Right lung (tissue), 5 donors: ENCODE measurements around the gene LRMDA. TPM values are rescaled to one million over a fixed set of nuclear protein-coding genes. Genes with fewer than 3 reads are reported as not detected.
"Not testable (repeated sequence)": the region's sequence is repeated elsewhere in the genome, so short reads cannot be mapped to it uniquely, and the experiment has no call there.

ENCODE experiments used
- DNase-seq, 2 donors: peaks; one replicate each; pipeline ENCODE4 v3.0.0-alpha.2; 2013
- polyA plus RNA-seq, 5 donors: library from polyadenylated mRNA; unstranded; fragments of 120-200 nt; gene quantifications; one replicate each; pipeline versions ENCODE4 v1.2.1 to v1.2.3, GENCODE V29; 2013; ENCODE audit warnings: inconsistent platforms in 1 of 5, low replicate concordance in 1 of 5; ENCODE audit not compliant: insufficient read length in 5 of 5, insufficient read depth in 1 of 5

LRMDA gene
- polyA plus RNA-seq, 5 donors: 13.4 to 23.1 (median 19.1) TPM

DNA sequence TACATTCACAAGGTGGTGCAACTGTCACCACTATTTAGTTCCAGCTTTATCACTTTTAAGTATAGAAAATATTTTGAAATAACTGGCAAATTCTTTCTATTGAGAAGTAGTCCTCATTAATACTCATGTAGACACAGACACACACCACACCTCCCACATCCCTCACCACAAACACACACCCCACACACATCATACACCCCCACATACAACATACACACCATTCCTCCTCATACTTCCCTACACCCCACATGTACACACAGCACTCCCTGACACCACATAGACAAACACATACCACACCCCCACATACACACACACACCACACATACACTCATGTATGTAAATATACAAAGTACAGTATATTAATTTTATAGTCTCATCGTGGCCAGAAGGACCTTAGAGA is 178.8 kb downstream of the LRMDA start:
- DNase-seq: no peak

DNA sequence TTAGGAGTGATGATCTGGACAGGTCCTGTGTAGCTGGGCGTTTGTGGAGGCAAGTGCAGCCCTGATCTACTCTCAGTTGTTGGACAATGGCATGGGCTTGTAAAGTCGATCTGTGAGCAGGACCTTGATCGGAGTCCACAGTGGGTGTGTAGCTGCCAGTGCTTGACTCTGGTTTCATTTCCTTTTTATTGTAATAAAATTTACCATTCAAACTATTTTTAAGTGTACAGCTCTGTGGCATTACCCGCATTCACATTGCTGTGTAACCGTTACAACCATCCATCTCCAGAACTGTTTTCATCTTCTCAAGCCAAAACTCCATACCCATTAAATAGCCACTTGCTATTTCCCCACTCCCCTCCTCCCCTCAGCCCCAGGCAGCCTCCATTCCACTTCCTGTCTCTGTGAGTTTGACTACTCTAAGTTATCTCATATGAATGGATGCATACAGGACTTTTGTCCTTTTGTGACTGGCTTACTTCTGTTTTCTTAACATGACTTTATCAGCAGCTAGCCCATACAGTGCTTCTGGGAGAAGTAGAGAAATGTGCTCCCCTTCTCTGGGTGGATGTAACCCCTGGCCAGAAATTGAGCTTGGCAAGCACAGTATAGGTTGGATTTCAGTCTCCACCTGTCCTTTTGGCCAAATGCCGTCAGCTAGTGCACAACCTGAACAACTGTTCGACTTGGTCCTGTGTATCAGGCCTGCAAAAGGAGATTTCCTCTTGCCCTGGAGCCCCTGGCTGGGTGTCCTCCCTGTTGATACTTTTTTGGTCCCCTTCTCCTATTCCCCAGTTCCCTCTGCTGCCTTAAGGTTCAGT is 180.0 kb downstream of the LRMDA start:
- DNase-seq: no peak

DNA sequence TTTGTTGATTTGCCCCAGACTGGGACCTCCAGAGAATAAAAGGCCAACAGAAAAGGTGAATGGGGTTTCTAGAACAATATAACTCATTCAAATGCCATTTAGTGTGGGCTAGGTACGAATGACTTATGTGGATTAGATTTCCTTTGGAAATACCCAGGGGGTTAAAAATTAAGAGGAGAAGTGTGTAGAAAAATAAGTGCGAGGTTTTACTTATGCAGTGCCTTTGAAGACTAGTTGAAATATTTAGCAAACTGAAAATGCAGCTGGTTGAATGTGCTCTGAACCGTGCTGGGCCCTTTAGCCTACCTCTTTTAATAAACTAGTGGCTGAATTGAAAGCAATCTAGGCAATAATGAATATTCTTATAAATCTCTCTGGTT is 180.6 kb downstream of the LRMDA start:
- DNase-seq: no peak

DNA sequence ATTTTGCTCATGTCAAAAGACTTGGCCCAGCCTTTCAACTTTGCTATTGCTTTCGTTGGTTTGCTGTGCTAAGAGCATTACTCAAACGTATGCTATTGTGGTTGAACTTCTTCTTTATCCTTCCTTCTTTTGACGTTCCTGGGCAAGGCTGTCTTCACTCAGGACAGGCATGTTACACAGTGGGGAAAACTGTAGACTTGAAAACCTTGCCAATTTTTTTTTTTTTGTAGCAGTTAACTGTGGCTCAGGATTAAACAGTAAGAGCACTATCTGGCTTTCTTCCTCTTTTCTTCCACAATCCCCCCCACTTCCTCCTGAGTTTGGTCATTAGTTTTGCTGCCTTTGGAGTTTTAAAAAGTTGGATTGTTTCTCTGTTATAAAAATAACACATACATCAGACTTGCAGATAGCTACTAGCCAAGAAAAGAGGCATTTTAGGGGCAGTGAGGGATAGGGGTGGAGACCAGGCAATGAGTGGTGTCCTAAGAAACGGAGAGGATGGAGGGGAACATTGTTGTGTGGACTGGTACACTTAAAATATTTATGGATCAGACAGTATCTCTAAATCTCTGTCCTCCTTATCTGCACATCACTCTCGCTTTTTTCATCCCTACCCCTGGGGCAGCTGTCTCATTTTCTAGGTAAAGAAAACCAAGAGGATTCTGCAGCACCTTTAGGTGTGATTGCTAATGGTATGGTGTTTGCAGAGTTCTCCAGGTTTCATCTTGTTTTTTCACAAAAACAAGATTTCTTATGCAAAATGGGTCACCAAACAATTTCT is 181.7 kb downstream of the LRMDA start:
- peak; percentile 72 to 81 for DNase-seq

DNA sequence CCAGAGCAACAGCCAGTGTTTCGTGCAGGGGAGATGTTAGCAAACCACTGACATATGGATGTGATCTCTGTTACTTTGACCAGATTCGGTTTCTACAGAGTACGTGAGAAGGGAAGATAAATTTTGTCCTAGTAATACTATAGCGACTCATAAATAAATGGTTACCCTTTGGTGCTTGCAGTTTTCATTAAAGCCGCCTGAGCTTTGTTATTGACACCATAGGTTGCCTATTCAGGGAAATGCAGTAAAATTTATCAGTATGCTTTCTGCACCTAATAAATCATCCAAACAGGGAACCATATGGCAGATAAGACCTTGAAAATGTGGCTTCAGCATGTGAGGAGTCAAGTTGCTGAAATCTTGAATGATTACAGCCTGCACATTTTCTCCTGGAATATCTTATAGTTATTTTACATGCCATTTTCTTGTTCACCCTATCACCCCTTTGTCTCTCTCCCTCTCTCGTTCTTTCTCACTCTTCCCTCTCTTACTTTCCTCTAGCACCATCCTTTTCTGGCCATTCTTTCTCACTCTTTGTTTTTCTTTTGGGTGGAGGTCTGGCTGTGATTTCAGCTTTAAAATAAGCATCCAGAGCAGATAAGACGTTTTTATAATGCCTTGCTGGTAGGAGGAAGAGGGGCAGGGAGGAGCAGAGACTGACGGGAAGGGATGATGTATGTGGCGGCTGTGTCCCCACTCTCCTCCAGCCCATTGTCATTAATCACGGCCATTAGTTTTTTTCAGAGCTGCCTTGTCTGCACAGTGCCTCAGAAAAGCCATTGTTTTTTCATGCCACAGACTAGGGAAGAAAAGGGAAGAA is 182.5 kb downstream of the LRMDA start:
- DNase-seq: peak; percentile 85 to 89

DNA sequence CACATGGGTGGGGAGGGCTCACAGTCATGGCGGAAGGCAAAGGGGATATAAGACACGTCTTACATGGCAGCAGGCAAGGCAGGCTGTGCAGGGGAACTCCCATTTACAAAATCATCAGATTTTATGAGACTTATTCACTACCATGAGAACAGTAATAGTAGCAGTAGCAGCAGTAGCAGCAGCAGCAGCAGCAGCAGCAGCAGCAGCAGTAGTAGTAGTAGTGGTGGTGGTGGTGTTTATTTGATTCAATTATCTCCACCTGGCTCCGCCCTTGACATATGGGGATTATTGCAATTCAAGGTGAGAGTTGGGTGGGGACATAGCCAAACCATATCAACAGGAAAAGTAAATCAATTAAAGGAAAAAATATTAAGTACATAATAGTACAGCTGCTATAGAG is 184.7 kb downstream of the LRMDA start:
- no peak for DNase-seq

DNA sequence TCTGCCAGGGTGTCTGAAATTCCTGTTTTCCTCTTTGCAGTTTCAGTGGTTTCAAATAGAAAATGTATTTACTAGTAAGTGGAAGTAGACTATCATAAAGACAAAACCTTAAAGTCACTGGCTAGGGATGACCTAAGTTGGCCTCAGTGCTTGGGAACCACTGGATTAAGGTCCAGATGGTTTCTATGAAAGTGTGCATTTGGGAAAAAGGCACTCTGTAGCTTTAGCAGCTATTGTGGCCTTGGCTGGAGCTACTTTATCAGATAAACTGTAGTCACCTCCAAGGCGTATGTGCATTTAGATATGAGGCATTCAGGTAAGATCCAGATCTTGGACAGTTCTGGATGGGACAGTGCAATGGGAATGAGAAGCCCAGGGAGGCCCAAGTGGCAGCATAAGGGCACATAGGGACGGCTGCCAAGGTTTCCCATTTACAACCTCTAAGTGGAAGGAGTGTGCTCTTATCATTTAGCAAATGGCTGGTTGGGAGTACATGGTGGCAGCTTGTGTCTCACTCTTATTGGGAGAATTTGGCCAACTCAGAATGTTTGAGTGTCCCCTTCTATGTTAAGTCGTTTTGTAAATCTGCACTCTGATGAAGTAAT is 185.6 kb downstream of the LRMDA start:
- no peak for DNase-seq

DNA sequence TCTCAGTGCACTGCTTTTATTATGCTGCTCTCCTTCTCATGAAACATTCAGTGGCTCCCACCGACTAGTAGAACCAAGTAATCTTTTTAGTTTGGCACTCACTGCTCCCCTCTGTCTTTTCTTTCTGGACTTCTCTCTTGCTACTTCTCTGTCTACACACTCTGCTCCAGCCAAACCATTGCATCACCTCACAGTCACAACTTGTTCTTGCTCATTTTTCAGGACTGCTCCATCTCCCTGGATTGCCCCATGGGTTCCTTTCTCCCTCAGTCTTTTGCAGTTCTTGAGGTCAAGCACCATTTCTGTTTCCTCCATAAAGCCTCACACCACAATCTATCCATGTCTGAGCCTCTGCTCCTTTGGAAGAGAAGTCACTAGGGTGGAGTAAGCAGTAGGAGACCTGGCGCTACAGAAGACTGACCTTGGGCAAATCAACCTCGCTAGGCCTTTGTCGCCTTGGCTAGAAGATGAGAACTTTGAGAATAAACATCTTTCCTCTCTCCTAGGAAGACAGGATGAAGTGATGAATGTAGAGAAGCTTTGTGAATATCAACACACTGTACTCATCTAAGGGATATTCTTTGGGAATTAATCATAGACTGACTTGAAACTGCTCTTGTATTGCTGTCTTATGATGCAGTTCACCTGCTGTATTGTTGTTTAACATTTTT is 186.2 kb downstream of the LRMDA start:
- no peak for DNase-seq

DNA sequence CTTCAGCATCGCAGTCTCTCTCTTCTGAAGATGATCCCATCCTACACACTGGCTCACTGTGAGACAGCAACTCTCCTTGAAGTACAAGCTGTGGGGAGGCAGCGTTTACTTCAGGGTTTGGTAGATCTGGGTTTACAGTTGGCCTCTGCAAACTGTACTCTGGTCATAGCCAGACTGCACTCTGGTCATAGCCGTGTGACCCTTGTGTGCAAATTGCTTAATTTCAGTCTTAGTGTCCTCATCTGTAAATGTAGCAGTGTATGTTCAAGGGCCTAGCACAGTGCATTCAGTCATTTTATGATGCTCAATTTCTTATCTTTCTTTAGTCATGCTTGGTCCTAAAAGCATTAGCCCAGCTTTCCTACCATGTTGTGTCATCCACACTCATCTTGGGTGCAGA is 188.2 kb downstream of the LRMDA start:
- no peak for DNase-seq

DNA sequence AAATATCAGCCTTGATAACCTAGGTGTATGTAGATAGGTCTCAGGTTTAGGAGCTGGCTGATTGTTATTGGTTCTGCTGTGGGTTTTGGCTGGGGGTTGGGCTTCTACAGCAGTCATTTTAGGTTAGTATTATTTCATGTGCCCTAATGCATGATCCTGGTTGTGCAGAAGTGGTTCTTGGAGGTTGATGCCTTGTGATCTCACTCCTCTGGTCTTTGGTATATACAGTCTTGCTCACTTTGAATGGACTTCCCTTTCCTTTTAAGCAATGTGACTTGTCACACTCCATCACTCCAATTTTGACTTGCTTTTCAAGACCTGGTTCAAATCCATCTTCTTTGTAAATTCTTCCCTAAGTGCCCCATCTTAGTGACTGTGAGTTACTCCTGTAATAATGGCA is 188.9 kb downstream of the LRMDA start:
- DNase-seq: no peak

DNA sequence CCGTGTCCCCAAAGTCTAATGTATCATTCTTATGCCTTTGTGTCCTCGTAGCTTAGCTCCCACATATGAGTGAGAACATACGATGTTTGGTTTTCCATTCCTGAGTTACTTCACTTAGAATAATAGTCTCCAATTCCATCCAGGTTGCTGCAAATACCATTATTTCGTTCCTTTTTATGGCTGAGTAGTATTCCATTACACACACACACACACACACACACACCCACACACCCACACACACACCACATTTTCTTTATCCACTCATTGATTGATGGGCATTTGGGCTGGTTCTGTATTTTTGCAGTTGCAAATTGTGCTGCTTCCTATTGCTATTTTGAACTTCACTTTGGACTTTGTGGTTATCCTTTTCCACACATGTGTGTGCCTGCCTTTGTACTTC is 189.6 kb downstream of the LRMDA start:
- not testable (repeated sequence) for DNase-seq

DNA sequence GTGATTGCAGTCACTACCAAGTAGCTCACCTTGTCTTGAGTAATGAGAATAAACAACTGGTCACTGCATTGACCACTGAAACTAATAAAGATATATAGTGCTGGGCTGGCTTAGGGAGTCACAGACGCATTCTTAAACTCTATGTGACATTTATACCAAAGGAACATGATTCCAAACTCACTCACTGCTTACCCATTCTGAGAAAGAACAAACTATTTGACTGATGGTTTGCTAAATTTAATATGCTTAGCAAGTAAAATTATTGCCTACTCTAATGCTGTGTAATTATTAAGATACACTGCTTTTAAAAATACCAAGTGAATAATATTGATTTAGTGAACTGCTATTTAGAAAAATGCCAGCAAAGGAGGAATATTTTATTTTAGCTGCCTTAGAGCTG is 191.1 kb downstream of the LRMDA start:
- DNase-seq: no peak

DNA sequence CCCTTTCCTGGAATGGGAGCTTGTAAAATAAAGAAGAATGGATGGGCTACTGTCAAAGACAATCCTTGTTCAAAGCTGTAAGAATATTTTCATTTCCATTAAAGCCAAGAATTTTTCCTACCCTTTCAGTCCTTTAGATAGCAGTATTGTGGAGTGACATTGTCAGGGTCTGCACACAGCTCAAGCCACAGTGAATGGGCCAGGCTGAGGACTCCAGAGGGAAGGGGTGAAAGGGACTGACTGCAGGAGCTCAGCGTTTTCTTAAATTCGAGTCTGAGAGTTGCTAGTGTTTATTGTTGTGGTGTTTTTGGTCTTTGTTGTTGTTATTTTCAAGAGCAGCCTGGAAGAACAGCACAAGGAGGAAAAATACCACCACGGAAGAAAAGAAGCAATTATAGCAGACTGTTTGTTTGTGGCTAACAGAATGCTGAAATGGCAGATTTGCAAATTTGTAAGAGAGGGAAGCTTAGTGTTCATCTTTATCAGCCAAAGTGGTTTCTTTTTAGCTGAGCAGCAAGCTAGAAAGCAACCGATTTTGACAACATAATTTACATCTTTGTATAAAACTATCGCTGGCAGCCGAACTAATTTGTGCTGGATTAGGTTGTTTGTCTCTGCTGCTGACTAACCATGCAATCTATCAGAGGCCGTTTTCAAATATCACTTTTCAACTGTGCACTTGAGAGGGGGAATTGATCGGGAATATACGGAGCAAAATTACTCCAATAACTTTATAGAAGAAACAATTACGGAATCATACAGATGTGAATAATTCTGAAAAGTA is 192.1 kb downstream of the LRMDA start:
- no peak for DNase-seq

DNA sequence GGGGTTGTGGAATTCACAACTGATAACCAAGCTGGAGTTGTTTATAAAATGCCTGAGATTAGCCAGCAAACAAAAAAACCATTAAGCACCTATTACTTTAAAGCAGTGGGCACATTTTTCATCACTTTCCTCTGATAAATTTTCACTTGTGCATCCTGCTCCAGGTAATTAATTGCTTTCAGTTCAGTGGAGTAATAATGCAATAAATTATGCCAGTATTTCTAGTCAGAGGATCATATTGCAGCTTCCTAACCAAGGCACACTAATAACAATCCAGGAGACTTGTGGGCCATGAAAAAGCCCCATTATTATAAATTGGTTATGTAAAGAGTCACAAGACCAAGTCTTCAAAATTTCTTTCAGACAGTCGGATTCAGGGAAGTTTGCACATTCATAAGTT is 193.2 kb downstream of the LRMDA start:
- no peak for DNase-seq

DNA sequence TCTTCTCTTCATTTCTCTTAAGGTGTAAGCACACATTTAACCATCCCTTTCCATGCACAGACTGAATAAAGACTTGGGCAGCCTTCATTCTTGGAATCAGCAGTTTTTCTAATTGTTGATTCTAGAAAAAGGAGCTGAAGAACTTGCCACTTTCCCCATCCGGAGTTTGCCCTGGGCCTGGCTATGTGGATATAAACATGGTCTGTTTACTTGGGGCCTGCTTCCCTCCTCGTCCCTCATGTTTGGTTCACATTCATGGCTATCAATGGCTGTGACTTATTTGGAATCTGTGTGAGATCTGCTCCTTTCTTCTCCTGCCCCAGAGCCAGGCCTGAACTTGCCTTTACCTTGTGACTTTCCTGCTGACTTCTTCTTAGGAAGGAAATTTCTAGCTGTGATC is 199.3 kb downstream of the LRMDA start:
- no peak for DNase-seq

DNA sequence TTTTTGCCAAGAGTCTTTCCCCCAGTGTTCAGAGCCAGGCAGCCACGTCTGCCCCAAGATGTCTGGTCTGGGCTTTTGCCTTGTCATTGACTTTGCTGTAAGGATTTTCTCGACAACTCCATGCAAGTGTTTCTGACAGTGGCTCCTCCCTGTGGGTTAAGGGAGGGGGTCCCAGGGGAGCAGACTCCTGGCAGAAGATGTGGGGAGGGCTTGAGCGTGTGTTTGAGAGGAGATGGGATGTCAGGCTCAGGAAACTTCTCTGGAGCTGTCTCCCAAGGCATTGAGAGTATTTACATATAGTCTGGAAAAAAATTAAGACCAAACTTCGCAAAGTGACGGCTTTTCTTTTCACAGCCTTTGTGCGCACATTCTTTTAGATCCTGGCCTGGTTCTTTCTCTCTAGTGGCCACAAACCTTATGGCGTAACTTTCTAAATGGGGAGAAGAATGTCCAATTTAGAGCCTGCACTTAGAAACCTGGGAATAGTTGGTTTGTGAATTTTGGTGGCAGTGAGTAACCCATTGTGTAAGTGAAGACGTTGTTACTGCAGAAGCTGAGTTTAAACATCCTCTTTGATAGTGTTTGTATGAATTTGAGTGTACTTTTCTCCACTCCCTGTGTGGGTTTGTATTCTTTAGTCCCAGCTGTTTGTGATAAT is 201.5 kb downstream of the LRMDA start:
- no peak for DNase-seq

DNA sequence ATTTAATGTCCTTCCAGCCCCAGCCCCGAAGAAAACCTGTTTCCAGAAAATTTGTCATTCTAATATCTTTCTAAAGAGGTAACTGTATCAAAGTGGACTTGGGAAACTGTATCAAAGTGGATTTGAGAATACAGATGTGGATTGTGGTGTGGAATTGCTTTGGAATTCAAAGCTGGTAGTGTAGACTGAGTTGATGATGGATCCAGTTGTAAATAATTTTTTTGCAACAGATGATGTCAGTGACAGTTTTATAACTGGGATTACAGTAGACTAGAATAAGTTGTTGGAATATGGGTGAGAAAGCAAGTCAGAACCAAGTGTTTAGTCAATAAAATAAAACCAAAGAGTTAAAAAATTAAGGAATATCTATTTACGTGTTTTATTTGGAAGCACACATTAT is 202.1 kb downstream of the LRMDA start:
- no peak for DNase-seq

DNA sequence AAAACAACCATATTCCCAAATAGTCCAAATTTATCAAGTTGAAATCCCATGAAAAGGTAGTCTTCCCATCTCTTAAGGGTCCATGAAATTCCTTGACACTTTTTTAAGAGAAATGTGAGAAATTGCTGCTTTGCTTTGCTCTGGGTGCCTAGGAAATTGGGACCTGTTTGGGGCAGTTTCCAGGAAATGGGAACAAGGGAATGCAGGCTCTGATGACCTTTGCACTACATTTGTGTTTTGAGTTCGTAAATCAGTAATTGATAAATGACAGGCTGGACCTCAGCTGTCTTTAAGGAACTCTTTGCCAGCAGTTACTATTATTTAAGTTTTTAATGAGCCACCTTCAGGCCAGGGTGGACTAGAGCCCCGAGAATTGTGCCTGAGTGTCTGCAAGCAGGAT is 203.5 kb downstream of the LRMDA start:
- DNase-seq: no peak

DNA sequence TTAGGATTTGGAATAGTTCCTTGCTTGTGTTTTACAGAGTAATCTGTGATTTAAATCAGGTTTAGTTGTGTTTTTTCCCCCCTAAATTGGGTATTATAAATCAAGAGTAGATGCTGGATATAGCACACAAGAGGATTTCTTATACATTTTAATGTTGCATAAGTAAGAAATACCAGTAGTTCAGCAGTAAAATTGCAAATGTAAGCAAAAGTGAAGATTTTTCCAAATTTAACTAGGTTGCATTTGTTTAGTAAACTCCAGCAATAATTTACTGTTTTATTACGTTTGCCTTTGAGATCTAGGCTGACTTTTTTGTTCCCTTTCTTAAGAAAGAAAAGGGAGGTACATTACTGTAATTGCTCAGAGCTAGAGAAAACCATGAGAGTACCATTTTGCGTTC is 207.3 kb downstream of the LRMDA start:
- DNase-seq: no peak

DNA sequence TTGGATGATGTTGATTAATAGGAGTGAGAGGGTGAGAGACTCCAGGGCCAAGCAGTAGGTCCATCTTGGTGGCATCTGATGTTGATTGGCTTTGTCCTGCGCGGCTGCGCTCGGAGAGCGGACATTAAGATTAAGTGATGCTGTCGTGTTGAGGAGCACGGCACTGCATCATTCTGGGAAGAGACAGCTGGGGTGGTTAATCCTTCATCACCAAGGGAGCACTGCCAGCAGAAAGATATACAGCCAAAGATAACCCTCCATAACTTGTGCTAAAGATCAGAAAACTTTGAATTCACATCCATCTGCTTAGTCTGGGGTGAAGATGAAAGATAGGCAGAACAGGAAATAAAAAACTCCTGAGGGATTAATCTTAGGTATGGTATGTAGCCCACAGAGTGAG is 208.3 kb downstream of the LRMDA start:
- no peak for DNase-seq
